HepG2 (cell line): ENCODE data around the gene SLC7A4. TPM values are rescaled to one million over a fixed set of nuclear protein-coding genes. Genes with fewer than 3 reads are reported as not detected.

Experiments
- AHR ChIP-seq: IDR thresholded peaks from 2 replicates; pipeline ENCODE4 v1.6.1; 2018; ENCODE audit warnings: missing genetic modification reagents, missing compliant biosample characterization
- ARHGAP35 ChIP-seq: sonication (generic); formaldehyde crosslinking; IDR thresholded peaks from 2 replicates; pipeline ENCODE4 v1.9.0; 2022; ENCODE audit warnings: mild to moderate bottlenecking, inconsistent platforms, moderate library complexity, missing genetic modification reagents, borderline replicate concordance
- ARNT ChIP-seq: fragments of 450-650 bp; IDR thresholded peaks from 2 replicates; pipeline ENCODE4 v1.6.1; 2017
- ATF3 ChIP-seq: sonication (generic); formaldehyde crosslinking; IDR thresholded peaks from 2 replicates; pipeline ENCODE4 v1.4.0; 2020; ENCODE audit warnings: missing genetic modification reagents
- BCL6 ChIP-seq: IDR thresholded peaks from 2 replicates; pipeline ENCODE4 v1.6.1; 2016; ENCODE audit warnings: missing genetic modification reagents, missing compliant biosample characterization
- CHCHD3 ChIP-seq: sonication (generic); formaldehyde crosslinking; IDR thresholded peaks from 2 replicates; pipeline ENCODE4 v1.8.0; 2022; ENCODE audit warnings: mild to moderate bottlenecking, missing genetic modification reagents, moderate library complexity
- FOSL1 ChIP-seq: sonication (generic); formaldehyde crosslinking; IDR thresholded peaks from 2 replicates; pipeline ENCODE4 v1.9.0; 2021; ENCODE audit warnings: missing genetic modification reagents, borderline replicate concordance
- LRRFIP1 ChIP-seq: sonication (generic); formaldehyde crosslinking; conservative IDR thresholded peaks from 2 replicates; pipeline ENCODE4 v1.4.0; 2020; ENCODE audit warnings: missing genetic modification reagents
- MAZ ChIP-seq, 2 experiments: sonication (generic) in 1 of 2; formaldehyde crosslinking in 1 of 2; IDR thresholded peaks; 2 replicates each; pipeline versions ENCODE4 v1.5.0 to v1.6.1; 2012 to 2020; ENCODE audit warnings: low read depth in 2 of 2, mild to moderate bottlenecking in 2 of 2, borderline replicate concordance in 1 of 2, improper control_type of control experiment in 1 of 2, low read length in 1 of 2, missing genetic modification reagents in 1 of 2, moderate library complexity in 1 of 2
- NCOA2 ChIP-seq: sonication (generic); formaldehyde crosslinking; IDR thresholded peaks from 2 replicates; pipeline ENCODE4 v1.8.0; 2022; ENCODE audit warnings: inconsistent platforms
- PITX1 ChIP-seq: sonication (generic); formaldehyde crosslinking; IDR thresholded peaks from 2 replicates; pipeline ENCODE4 v1.5.1; 2020; ENCODE audit warnings: mild to moderate bottlenecking, missing genetic modification reagents
- POGK ChIP-seq: sonication (generic); formaldehyde crosslinking; conservative IDR thresholded peaks from 2 replicates; pipeline ENCODE4 v1.8.0; 2022; ENCODE audit warnings: mild to moderate bottlenecking, moderate library complexity, missing genetic modification reagents
- REPIN1 ChIP-seq: sonication (generic); formaldehyde crosslinking; IDR thresholded peaks from 2 replicates; pipeline ENCODE4 v1.8.0; 2022; ENCODE audit warnings: missing genetic modification reagents, low read depth, mild to moderate bottlenecking, borderline replicate concordance
- REXO4 ChIP-seq: sonication (generic); formaldehyde crosslinking; IDR thresholded peaks from 2 replicates; pipeline ENCODE4 v1.8.0; 2022; ENCODE audit warnings: missing genetic modification reagents, mild to moderate bottlenecking, borderline replicate concordance
- RFXANK ChIP-seq: IDR thresholded peaks from 2 replicates; pipeline ENCODE4 v1.6.1; 2016
- RORA ChIP-seq: sonication (generic); formaldehyde crosslinking; IDR thresholded peaks from 2 replicates; pipeline ENCODE4 v1.5.0; 2020; ENCODE audit warnings: mild to moderate bottlenecking, missing genetic modification reagents, moderate library complexity
- TEAD2 ChIP-seq: sonication (generic); formaldehyde crosslinking; IDR thresholded peaks from 2 replicates; pipeline ENCODE4 v1.9.0; 2021; ENCODE audit warnings: missing genetic modification reagents
- TIGD3 ChIP-seq: sonication (generic); formaldehyde crosslinking; IDR thresholded peaks from 2 replicates; pipeline ENCODE4 v1.5.1; 2020; ENCODE audit warnings: mild to moderate bottlenecking, missing genetic modification reagents, borderline replicate concordance
- ZMYM4 ChIP-seq: sonication (generic); formaldehyde crosslinking; IDR thresholded peaks from 2 replicates; pipeline ENCODE4 v1.8.1; 2023; ENCODE audit warnings: mild to moderate bottlenecking, missing genetic modification reagents
- ZNF572 ChIP-seq: sonication (generic); formaldehyde crosslinking; IDR thresholded peaks from 2 replicates; pipeline ENCODE4 v1.5.1; 2020; ENCODE audit warnings: mild to moderate bottlenecking, missing genetic modification reagents
- ZNF577 ChIP-seq: sonication (generic); formaldehyde crosslinking; IDR thresholded peaks from 2 replicates; pipeline ENCODE4 v1.4.0; 2020; ENCODE audit warnings: mild to moderate bottlenecking, low read depth, missing genetic modification reagents, borderline replicate concordance
- ZNF674 ChIP-seq: sonication (generic); formaldehyde crosslinking; IDR thresholded peaks from 2 replicates; pipeline ENCODE4 v1.5.0; 2020; ENCODE audit warnings: low read depth, mild to moderate bottlenecking, missing genetic modification reagents
- ZNF678 ChIP-seq: sonication (generic); formaldehyde crosslinking; IDR thresholded peaks from 2 replicates; pipeline ENCODE4 v1.4.0; 2020; ENCODE audit warnings: mild to moderate bottlenecking, missing genetic modification reagents
- ZNF790 ChIP-seq: sonication (generic); formaldehyde crosslinking; IDR thresholded peaks from 2 replicates; pipeline ENCODE4 v1.8.0; 2022; ENCODE audit warnings: missing genetic modification reagents, mild to moderate bottlenecking, borderline replicate concordance
- polyA plus RNA-seq, 8 experiments: library from polyadenylated mRNA; depleted of rRNA in 3 of 8; stranded (reverse) in 7 of 8; unstranded in 1 of 8; fragments of >200 nt; fragmentation: Illumina TruSeq in 4 of 8; extraction: Trizol in 4 of 8; gene quantifications; 2 replicates each; pipeline versions ENCODE4 v1.2.1 to v1.2.3, GENCODE V29; 2011 to 2016; ENCODE audit warnings: low read depth in 4 of 8, missing spikeins in 1 of 8, mixed read lengths in 1 of 8; ENCODE audit not compliant: insufficient read depth in 1 of 8
- total RNA-seq, 5 experiments: library from RNA; depleted of rRNA; stranded (reverse); fragments of >200 nt; fragmentation: Illumina TruSeq; extraction: Trizol; gene quantifications; 2 replicates each; pipeline ENCODE4 v1.2.3, GENCODE V29; 2016; ENCODE audit warnings: low read depth in 1 of 5

Gene SLC7A4
- total and polyA plus RNA-seq, 2 of the 13 experiments (the other 11 are each of a cell fraction or from before 2014, with no cell fraction given): not detected

- TF ChIP-seq LRRFIP1 (CRISPR knock-in tag) (no peak), TEAD2 (peak; percentile 83), MAZ (IDR thresholded peaks at IDR 0.05; ENCODE audit: borderline replicate concordance, low read depth, low read length) (no peak), MAZ (CRISPR knock-in tag; IDR thresholded peaks at IDR 0.05; ENCODE audit: low read depth) (peak; percentile 92), ZNF674 (0 out of 2 replicates have a peak, but pooled peaks have one; percentile 89), ATF3 (CRISPR knock-in tag) (0 out of 2 replicates have a peak, but pooled peaks have one; percentile 3), RORA (CRISPR knock-in tag) (no peak), ARHGAP35 (CRISPR knock-in tag) (peak; percentile 95), ZMYM4 (CRISPR knock-in tag) (peak; percentile 77), ZNF678 (CRISPR knock-in tag) (peak; percentile 76; the same call in 1 of the 2 replicates), TIGD3 (CRISPR knock-in tag) (0 out of 2 replicates have a peak, but pooled peaks have one; percentile 25), ARNT (no peak), NCOA2 (CRISPR knock-in tag) (peak; percentile 36; the same call in 1 of the 2 replicates), AHR (CRISPR knock-in tag) (0 out of 2 replicates have a peak, but pooled peaks have one; percentile 52), REPIN1 (CRISPR knock-in tag) (peak; percentile 98), POGK (peak; percentile 90), PITX1 (peak; percentile 76), ZNF572 (no peak; the same call in none of the 2 replicates), FOSL1 (no peak), BCL6 (peak; percentile 53; the same call in 1 of the 2 replicates), CHCHD3 (CRISPR knock-in tag) (no peak), REXO4 (CRISPR knock-in tag) (0 out of 2 replicates have a peak, but pooled peaks have one; percentile 72), ZNF577 (CRISPR knock-in tag) (0 out of 2 replicates have a peak, but pooled peaks have one; percentile 9), ZNF790 (CRISPR knock-in tag) (peak; percentile 94), RFXANK (CRISPR knock-in tag) (no peak)
Observed at GRCh38 chr22:20981787-20982562, 50.4 kb downstream of the SLC7A4 start, which contains the start of gene LZTR1 (continued).
